DOHH2 (cell line): Measurements from ENCODE around the gene SLFN14.
"Not testable (repeated sequence)": the region's sequence is repeated elsewhere in the genome, so short reads cannot be mapped to it uniquely, and the experiment has no call there.

ENCODE experiments used
- H3F3A ChIP-seq: fragments of 200-600 bp; sonication (generic), shearing (Covaris generic); 2 replicates; pipeline ENCODE4 v1.6.0; 2016; ENCODE audit warnings: antibody characterized with exemption, mild to moderate bottlenecking; ENCODE audit not compliant: control insufficient read depth, insufficient read depth
- H3K27ac ChIP-seq: fragments of 200-600 bp; sonication (generic); 2 replicates; pipeline ENCODE4 v1.5.1; 2014; ENCODE audit warnings: low read depth, mild to moderate bottlenecking, low read length, moderate library complexity
- H3K27me3 ChIP-seq: fragments of 200-600 bp; sonication (generic); 2 replicates; pipeline ENCODE4 v1.6.1; 2014; ENCODE audit warnings: mild to moderate bottlenecking, low read length, mixed read lengths; ENCODE audit not compliant: control insufficient read depth
- H3K36me3 ChIP-seq: fragments of 200-600 bp; sonication (generic); 2 replicates; pipeline ENCODE4 v1.6.1; 2014; ENCODE audit warnings: mild to moderate bottlenecking, low read length, moderate library complexity, mixed read lengths; ENCODE audit not compliant: control insufficient read depth
- H3K4me1 ChIP-seq: fragments of 200-600 bp; sonication (generic); 2 replicates; pipeline ENCODE4 v1.6.1; 2014; ENCODE audit warnings: mild to moderate bottlenecking, low read length, mixed read lengths; ENCODE audit not compliant: control insufficient read depth
- H3K4me2 ChIP-seq: fragments of 200-600 bp; sonication (generic); 2 replicates; pipeline ENCODE4 v1.6.0; 2014; ENCODE audit warnings: mild to moderate bottlenecking, low read length, moderate library complexity
- H3K4me3 ChIP-seq: fragments of 200-600 bp; sonication (generic); 2 replicates; pipeline ENCODE4 v1.5.1; 2014; ENCODE audit warnings: mild to moderate bottlenecking, low read length, mixed read lengths
- H3K79me2 ChIP-seq: fragments of 200-600 bp; sonication (generic); 2 replicates; pipeline ENCODE4 v1.6.1; 2014; ENCODE audit warnings: mild to moderate bottlenecking, low read length, mixed read lengths; ENCODE audit not compliant: control insufficient read depth
- H3K9me2 ChIP-seq: fragments of 200-600 bp; sonication (generic); replicated peaks from 2 replicates; pipeline ENCODE4 v1.6.1; 2014; ENCODE audit warnings: mild to moderate bottlenecking, low read length, mixed read lengths; ENCODE audit not compliant: control insufficient read depth
- H3K9me3 ChIP-seq: fragments of 200-600 bp; sonication (generic); 2 replicates; pipeline ENCODE4 v1.6.1; 2014; ENCODE audit warnings: antibody characterized with exemption, low read length, mixed read lengths; ENCODE audit not compliant: control insufficient read depth, insufficient read depth
- H4K20me1 ChIP-seq: fragments of 200-600 bp; sonication (generic); 2 replicates; pipeline ENCODE4 v1.6.0; 2014; ENCODE audit warnings: low read depth, mild to moderate bottlenecking, antibody characterized with exemption, low read length, moderate library complexity; ENCODE audit not compliant: control insufficient read depth, insufficient read depth
- EZH2phosphoT487 ChIP-seq: fragments of 200-600 bp; sonication (generic); IDR thresholded peaks from 2 replicates; pipeline ENCODE4 v1.6.1; 2017; ENCODE audit warnings: borderline replicate concordance, mild to moderate bottlenecking, antibody characterized with exemption, low read length, moderate library complexity, mixed read lengths
- TF ChIP-seq, protein P1 (sequence below): fragments of 200-600 bp; sonication (generic); IDR thresholded peaks from one replicate; pipeline ENCODE4 v1.5.1; 2014; ENCODE audit warnings: antibody characterized with exemption, mild to moderate bottlenecking, low read depth, low read length; ENCODE audit not compliant: poor library complexity, severe bottlenecking

The SLFN14 gene

DNA sequence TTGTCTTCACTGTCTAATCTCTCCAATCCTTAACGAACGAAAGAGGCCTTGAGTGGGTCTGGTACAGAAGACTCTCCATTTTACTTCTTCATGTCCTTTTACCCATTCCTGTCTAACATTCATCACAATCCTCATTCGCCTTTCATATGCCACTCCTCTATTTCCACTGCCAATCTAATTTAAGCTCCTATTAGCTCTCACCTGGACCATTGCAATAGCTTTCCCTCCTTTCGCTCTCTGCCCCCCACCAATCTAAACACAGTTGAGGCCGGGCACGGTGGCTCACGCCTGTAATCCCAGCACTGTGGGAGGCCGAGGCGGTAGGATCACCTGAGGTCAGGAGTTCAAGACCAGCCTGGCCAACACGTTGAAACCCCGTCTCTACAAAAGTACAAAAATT, 6.3 kb upstream of the SLFN14 start:
- Histone ChIP-seq H3K4me1 (peaks cover 18% of the 10 kb centered on the region), H3K4me3 (peak overlapping the region; percentile 84), H4K20me1 (no peaks in the 10 kb centered on the region; the same call in 1 of the 2 replicates), H3K9me2 (no peaks in the 10 kb centered on the region), H3K79me2 (peaks cover 40% of the 10 kb centered on the region), H3K4me2 (peak overlapping the region; percentile 67), H3K27me3 (no peaks in the 10 kb centered on the region; the same call in none of the 2 replicates), H3K36me3 (peaks cover 4% of the 10 kb centered on the region), H3F3A (peaks cover 3% of the 10 kb centered on the region; the same call in 1 of the 2 replicates), H3K9me3 (no peaks in the 10 kb centered on the region), H3K27ac (no peak overlapping the region)
- TF ChIP-seq, protein P1, sequence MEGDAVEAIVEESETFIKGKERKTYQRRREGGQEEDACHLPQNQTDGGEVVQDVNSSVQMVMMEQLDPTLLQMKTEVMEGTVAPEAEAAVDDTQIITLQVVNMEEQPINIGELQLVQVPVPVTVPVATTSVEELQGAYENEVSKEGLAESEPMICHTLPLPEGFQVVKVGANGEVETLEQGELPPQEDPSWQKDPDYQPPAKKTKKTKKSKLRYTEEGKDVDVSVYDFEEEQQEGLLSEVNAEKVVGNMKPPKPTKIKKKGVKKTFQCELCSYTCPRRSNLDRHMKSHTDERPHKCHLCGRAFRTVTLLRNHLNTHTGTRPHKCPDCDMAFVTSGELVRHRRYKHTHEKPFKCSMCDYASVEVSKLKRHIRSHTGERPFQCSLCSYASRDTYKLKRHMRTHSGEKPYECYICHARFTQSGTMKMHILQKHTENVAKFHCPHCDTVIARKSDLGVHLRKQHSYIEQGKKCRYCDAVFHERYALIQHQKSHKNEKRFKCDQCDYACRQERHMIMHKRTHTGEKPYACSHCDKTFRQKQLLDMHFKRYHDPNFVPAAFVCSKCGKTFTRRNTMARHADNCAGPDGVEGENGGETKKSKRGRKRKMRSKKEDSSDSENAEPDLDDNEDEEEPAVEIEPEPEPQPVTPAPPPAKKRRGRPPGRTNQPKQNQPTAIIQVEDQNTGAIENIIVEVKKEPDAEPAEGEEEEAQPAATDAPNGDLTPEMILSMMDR: no peak
- no peak for TF ChIP-seq EZH2phosphoT487

DNA sequence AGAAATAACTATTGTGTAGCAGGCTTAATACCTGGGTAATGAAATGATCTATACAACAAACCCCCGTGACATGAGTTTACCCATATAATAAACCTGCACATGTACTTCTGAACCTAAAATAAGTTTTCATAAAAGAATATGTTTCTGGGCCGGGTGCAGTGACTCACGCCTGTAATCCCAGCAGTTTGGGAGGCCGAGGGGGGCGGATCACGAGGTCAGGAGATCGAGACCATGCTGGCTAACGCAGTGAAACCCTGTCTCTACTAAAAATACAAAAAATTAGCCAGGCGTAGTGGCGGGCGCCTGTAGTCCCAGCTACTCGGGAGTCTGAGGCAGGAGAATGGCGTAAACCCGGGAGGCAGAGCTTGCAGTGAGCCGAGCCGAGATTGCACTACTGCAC, 2.6 kb upstream of the SLFN14 start:
- H3K4me1 ChIP-seq, H3K4me2 ChIP-seq, H3F3A ChIP-seq, H3K27ac ChIP-seq, H3K4me3 ChIP-seq, H3K9me3 ChIP-seq, H3K79me2 ChIP-seq, H4K20me1 ChIP-seq, H3K9me2 ChIP-seq, H3K27me3 ChIP-seq, H3K36me3 ChIP-seq: not testable (repeated sequence)

DNA sequence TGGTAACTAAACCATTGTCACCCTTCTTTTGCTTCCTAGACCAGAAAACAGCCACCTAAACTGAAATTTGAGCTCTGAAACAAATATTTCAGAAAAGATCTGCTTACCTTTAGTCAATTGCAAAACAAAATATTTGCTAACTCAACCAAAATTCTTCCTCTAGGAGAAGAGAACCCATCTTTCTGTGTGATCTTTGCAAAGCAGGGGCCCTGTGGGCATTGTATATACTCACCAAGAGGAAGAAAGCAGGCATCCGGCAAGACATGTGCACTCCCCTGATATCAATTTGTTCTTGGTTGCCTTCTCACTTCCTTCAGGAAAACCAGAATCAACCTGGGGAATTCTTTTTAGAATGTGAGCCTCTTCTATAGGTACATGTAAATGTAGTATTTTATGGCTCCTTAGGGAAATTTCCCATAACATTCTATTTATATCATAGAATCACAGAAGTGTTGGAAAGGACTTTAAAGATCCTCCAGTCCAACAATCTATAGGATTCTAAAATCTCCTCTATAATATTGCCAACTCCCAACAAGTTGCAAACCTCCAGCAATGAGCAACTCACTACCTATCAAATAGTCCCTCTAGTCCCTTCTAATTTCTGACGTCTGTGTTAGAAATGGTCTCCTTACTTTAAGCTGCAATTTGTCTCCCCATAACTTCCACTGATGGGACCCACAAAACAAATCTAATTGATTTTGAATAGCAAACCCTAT, 966 bp downstream of the SLFN14 start:
- no peaks in the 10 kb centered on the region for H3K4me1 ChIP-seq
- H3K27me3 ChIP-seq: peaks cover 19% of the 10 kb centered on the region
- TF ChIP-seq EZH2phosphoT487: no peak
- TF ChIP-seq, protein P1: no peak
- no peaks in the 10 kb centered on the region for H4K20me1 ChIP-seq
- H3K79me2 ChIP-seq: no peaks in the 10 kb centered on the region
- H3K27ac ChIP-seq: no peak overlapping the region
- H3K36me3 ChIP-seq: no peaks in the 10 kb centered on the region
- H3K9me2 ChIP-seq: no peaks in the 10 kb centered on the region
- no peak overlapping the region for H3K4me3 ChIP-seq
- no peaks in the 10 kb centered on the region for H3F3A ChIP-seq
- no peak overlapping the region for H3K4me2 ChIP-seq
- H3K9me3 ChIP-seq: no peaks in the 10 kb centered on the region

DNA sequence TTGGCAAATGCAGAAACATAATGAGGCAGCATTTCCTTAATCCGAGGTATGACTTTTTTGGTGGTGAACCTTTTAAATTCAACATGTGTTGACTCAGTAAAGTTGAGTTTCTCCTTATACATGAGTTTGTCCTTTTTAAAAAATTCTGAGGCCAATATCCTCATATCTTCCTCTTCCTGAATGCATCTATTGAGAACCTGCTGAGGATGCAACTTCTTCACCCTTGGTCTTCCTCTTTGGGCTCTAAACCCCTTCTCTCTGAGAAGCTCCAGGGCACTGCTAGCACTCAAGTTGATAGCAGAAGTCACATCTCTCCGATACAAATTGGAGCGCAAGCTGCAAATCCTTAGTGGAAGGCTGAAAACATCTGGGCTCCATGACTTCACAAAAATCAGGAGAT, 3.3 kb downstream of the SLFN14 start:
- Histone ChIP-seq H3F3A (no peaks in the 10 kb centered on the region), H3K27me3 (peaks cover 19% of the 10 kb centered on the region), H3K27ac (no peak overlapping the region), H4K20me1 (no peaks in the 10 kb centered on the region), H3K4me3 (no peak overlapping the region), H3K9me3 (no peaks in the 10 kb centered on the region), H3K36me3 (no peaks in the 10 kb centered on the region), H3K4me2 (no peak overlapping the region), H3K9me2 (no peaks in the 10 kb centered on the region), H3K79me2 (no peaks in the 10 kb centered on the region), H3K4me1 (no peaks in the 10 kb centered on the region)
- TF ChIP-seq EZH2phosphoT487: no peak
- TF ChIP-seq, protein P1: no peak
